ENCODE measurements around the gene TFDP2.

- TF ChIP-seq CTCF (IDR thresholded peaks at IDR 0.05), result no peak
- no peak for TF ChIP-seq POLR2A (IDR thresholded peaks at IDR 0.05)
- TF ChIP-seq POLR2AphosphoS5 (IDR thresholded peaks at IDR 0.05), result no peak
Measured at GRCh38 chr3:141950572-141951493, 198.5 kb downstream of the TFDP2 start.
